Ascending aorta (tissue), 2 donors: ENCODE data around the gene SERPINB6. TPM values are rescaled to one million over a fixed set of nuclear protein-coding genes. Genes with fewer than 3 reads are reported as not detected.
A peak's percentile ranks its signal among the peaks of the same experiment; 100 is the strongest.

Experiments used
- DNase-seq, 2 donors: peaks; one replicate each; pipeline ENCODE4 v3.0.0-alpha.2; 2019; ENCODE audit warnings: low spot score in 2 of 2
- H3K27ac ChIP-seq, 2 donors: fragments of 200-600 bp; sonication (generic); one replicate each; pipeline ENCODE4 v1.5.1; 2016 to 2017; ENCODE audit warnings: mild to moderate bottlenecking in 1 of 2
- H3K27me3 ChIP-seq: fragments of 200-600 bp; sonication (generic); one replicate; pipeline ENCODE4 v1.5.1; 2017
- H3K36me3 ChIP-seq, 2 donors: fragments of 200-600 bp; sonication (generic); one replicate each; pipeline ENCODE4 v1.5.1; 2016
- H3K4me1 ChIP-seq, 2 donors: fragments of 200-600 bp; sonication (generic); one replicate each; pipeline ENCODE4 v1.5.1; 2016 to 2017; ENCODE audit warnings: mild to moderate bottlenecking in 1 of 2
- H3K4me3 ChIP-seq, 2 donors: fragments of 200-600 bp; sonication (generic); one replicate each; pipeline ENCODE4 v1.5.1; 2016 to 2017; ENCODE audit warnings: mild to moderate bottlenecking in 1 of 2
- H3K9me3 ChIP-seq, 2 donors: fragments of 200-600 bp; sonication (generic); one replicate each; pipeline ENCODE4 v1.5.1; 2016
- intact Hi-C: fragments of 100-400 bp; cut with DNase I; formaldehyde crosslinking; loops from one replicate; pipeline ENCODE4 v1.15.1; 2023
- total RNA-seq: library from RNA; depleted of rRNA; stranded (reverse); fragments of >200 nt; gene quantifications from one replicate; pipeline ENCODE4 v1.1.0, GENCODE V29; 2016
- TF ChIP-seq, protein P1 (sequence below), 3 experiments: fragments of 200-600 bp in 2 of 3; fragments of 450-650 bp in 1 of 3; sonication (generic) in 2 of 3; IDR thresholded peaks; one replicate each; pipeline ENCODE4 v1.5.1; 2016 to 2019; ENCODE audit warnings: antibody characterized with exemption in 3 of 3, mild to moderate bottlenecking in 1 of 3, moderate library complexity in 1 of 3

Gene SERPINB6
- total RNA-seq, 1 donor from 2014 or later = 222 TPM

DNA sequence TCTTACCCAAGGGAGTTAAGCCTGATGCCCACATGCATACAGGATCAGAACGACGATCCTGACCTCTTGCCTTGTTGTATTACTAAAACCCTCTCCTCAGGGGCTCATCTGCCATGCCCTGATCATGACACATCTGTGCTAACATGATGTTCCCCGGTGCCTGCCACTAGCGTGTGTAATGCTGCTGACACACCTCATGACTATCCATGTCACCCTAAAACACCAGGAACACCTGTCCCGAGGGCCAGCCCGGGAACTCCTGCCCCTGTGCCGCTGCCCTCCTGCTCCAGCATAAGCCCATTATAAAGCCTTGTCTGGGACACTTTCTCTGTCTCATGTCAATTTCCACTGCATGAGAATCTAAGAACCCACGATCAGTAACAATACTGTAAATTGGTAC is 7.6 kb downstream of the SERPINB6 start:
- no peaks in the 10 kb centered on the region for H3K36me3 ChIP-seq
- H3K4me3 ChIP-seq = no peak overlapping the region
- peak in 1 of 2 donors; percentile 56 for DNase-seq
- H3K9me3 ChIP-seq = no peaks in the 10 kb centered on the region
- intact Hi-C loops = no loop called here
- TF ChIP-seq, protein P1, sequence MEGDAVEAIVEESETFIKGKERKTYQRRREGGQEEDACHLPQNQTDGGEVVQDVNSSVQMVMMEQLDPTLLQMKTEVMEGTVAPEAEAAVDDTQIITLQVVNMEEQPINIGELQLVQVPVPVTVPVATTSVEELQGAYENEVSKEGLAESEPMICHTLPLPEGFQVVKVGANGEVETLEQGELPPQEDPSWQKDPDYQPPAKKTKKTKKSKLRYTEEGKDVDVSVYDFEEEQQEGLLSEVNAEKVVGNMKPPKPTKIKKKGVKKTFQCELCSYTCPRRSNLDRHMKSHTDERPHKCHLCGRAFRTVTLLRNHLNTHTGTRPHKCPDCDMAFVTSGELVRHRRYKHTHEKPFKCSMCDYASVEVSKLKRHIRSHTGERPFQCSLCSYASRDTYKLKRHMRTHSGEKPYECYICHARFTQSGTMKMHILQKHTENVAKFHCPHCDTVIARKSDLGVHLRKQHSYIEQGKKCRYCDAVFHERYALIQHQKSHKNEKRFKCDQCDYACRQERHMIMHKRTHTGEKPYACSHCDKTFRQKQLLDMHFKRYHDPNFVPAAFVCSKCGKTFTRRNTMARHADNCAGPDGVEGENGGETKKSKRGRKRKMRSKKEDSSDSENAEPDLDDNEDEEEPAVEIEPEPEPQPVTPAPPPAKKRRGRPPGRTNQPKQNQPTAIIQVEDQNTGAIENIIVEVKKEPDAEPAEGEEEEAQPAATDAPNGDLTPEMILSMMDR (IDR thresholded peaks at IDR 0.05) = no peak
- H3K27ac ChIP-seq = no peak overlapping the region
- H3K4me1 ChIP-seq = peaks cover 0 to 9% of the 10 kb centered on the region in 2 donors
- no peaks in the 10 kb centered on the region for H3K27me3 ChIP-seq

GRCh38 chr6:2962636-2963035 is 8.7 kb downstream of the SERPINB6 start:
- TF ChIP-seq, protein P1 (IDR thresholded peaks at IDR 0.05) = no peak
- H3K27ac ChIP-seq = no peak overlapping the region
- intact Hi-C loops = no loop called here
- H3K36me3 ChIP-seq = no peaks in the 10 kb centered on the region
- DNase-seq = peak in 1 of 2 donors; percentile 22
- H3K9me3 ChIP-seq = no peaks in the 10 kb centered on the region
- H3K4me3 ChIP-seq = no peak overlapping the region
- peaks cover 0 to 9% of the 10 kb centered on the region in 2 donors for H3K4me1 ChIP-seq
- no peaks in the 10 kb centered on the region for H3K27me3 ChIP-seq

DNA sequence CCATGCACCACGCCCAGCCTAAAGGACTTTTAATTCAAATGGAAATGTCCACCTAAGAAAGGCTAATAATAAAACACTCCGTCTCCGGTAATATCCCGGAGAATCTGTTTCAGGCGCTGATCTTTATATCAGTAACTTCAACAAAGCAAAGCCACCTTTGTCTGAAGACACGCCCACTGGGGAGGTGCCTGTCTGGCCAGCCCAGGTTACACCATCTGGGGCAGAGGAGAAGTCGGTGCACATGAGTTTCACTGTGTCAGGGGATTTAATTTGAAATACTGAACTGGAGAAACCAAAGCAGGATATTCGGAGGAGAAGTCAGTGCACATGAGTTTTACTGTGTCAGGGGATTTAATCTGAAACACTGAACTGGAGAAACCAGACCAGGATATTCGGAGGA is 9.4 kb downstream of the SERPINB6 start:
- DNase-seq = peak in 1 of 2 donors; percentile 60
- intact Hi-C loops = no loop called here
- Histone ChIP-seq H3K36me3 (no peaks in the 10 kb centered on the region), H3K27me3 (no peaks in the 10 kb centered on the region), H3K9me3 (no peaks in the 10 kb centered on the region), H3K4me3 (no peak overlapping the region), H3K4me1 (peaks cover 0 to 9% of the 10 kb centered on the region in 2 donors), H3K27ac (no peak overlapping the region)
- TF ChIP-seq, protein P1 (IDR thresholded peaks at IDR 0.05) = no peak

DNA sequence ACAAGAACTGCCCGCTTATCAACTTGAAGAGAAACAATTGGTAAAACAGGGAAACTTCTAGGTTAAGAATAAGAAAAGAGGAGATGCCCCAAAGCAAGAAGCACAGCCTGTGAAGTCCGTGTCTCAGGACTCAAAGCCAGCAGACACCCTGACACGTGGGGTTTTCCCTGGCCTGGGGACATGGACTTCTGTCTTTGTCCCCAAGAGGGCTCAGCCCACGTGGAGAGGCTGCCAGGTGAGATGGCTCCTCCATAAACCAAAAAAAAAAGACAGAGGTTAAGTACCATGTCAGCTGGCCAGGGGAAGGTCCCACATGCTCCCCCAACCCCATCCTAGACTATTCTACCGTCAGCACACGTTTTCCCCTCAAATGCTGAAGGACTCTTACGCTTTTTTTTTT is 9.9 kb downstream of the SERPINB6 start:
- H3K27ac ChIP-seq = peak overlapping the region; percentile 45 to 64
- peaks cover 0 to 9% of the 10 kb centered on the region in 2 donors for H3K4me1 ChIP-seq
- intact Hi-C loops = no loop called here
- DNase-seq = peak in 1 of 2 donors; percentile 33
- no peaks in the 10 kb centered on the region for H3K9me3 ChIP-seq
- no peak overlapping the region for H3K4me3 ChIP-seq
- no peaks in the 10 kb centered on the region for H3K36me3 ChIP-seq
- TF ChIP-seq, protein P1 (IDR thresholded peaks at IDR 0.05) = no peak
- no peaks in the 10 kb centered on the region for H3K27me3 ChIP-seq

DNA sequence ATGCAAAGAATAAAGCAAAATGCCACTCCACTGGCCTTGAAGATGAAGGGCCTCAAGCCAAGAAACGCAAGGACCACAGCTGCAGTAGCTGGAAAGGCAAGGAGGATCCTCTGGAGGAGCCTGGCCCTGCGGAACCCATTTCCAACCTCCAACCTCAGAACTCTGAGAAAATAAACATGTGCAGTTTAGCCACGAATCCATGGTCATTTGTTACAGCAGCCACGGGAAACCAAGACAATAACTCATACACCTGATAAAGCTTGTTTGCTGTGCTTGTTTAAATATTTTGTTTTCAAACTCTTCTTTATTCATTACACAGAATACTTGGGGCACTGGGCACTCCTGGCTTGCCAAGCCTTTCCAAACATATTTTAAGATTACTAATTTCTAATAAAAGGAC is 10.4 kb downstream of the SERPINB6 start:
- DNase-seq = no peak
- Histone ChIP-seq H3K27me3 (no peaks in the 10 kb centered on the region), H3K9me3 (no peaks in the 10 kb centered on the region), H3K4me3 (no peak overlapping the region), H3K27ac (peak overlapping the region; percentile 45 to 64), H3K36me3 (peaks cover 0 to 3% of the 10 kb centered on the region in 2 donors), H3K4me1 (peaks cover 0 to 9% of the 10 kb centered on the region in 2 donors)
- intact Hi-C loops = no loop called here
- TF ChIP-seq, protein P1 (IDR thresholded peaks at IDR 0.05) = no peak
